NOMO-1 treated with dmso at 0.1 percent for 144 hours (cell line): ENCODE results near the gene TNS1.

Source experiments
- DNase-seq: peaks from one replicate; lab custom pipeline; 2025; ENCODE audit not compliant: unreplicated experiment; lab: John Stamatoyannopoulos, UW

Gene TNS1

GRCh38 chr2:217983276-217984233, 19.2 kb downstream of the TNS1 start:
- DNase-seq: no peak

GRCh38 chr2:217981971-217982370, 20.8 kb downstream of the TNS1 start:
- no peak for DNase-seq

GRCh38 chr2:217981084-217981730, 21.6 kb downstream of the TNS1 start:
- no peak for DNase-seq

GRCh38 chr2:217980591-217980990, 22.2 kb downstream of the TNS1 start:
- no peak for DNase-seq

- no peak for DNase-seq
Observed at GRCh38 chr2:217980036-217980435, 22.8 kb downstream of the TNS1 start.

GRCh38 chr2:217979151-217979811, 23.5 kb downstream of the TNS1 start:
- no peak for DNase-seq

GRCh38 chr2:217978536-217979150, 24.2 kb downstream of the TNS1 start:
- DNase-seq: no peak

- DNase-seq: no peak
Observed at GRCh38 chr2:217977840-217978535, 24.8 kb downstream of the TNS1 start.

GRCh38 chr2:217976301-217976700, 26.5 kb downstream of the TNS1 start:
- DNase-seq: no peak

- DNase-seq: no peak
Observed at GRCh38 chr2:217975626-217976025, 27.2 kb downstream of the TNS1 start.

GRCh38 chr2:217974389-217975005, 28.3 kb downstream of the TNS1 start:
- no peak for DNase-seq

GRCh38 chr2:217973008-217973787, 29.6 kb downstream of the TNS1 start:
- DNase-seq: no peak

GRCh38 chr2:217972490-217972889, 30.3 kb downstream of the TNS1 start:
- DNase-seq: no peak

- no peak for DNase-seq
Observed at GRCh38 chr2:217972037-217972436, 30.8 kb downstream of the TNS1 start.

- DNase-seq: no peak
Observed at GRCh38 chr2:217971166-217971565, 31.6 kb downstream of the TNS1 start.

- DNase-seq: no peak
Observed at GRCh38 chr2:217970206-217970605, 32.6 kb downstream of the TNS1 start.

- DNase-seq: no peak
Observed at GRCh38 chr2:217969588-217969987, 33.2 kb downstream of the TNS1 start.

- no peak for DNase-seq
Observed at GRCh38 chr2:217968023-217968422, 34.8 kb downstream of the TNS1 start.

- DNase-seq: no peak
Observed at GRCh38 chr2:217966423-217967070, 36.2 kb downstream of the TNS1 start.
